NB4 (cell line): ENCODE measurements around the gene WDR45.
A peak's percentile ranks its signal among the peaks of the same experiment; 100 is the strongest.

Source experiments
- DNase-seq: peaks from one replicate; pipeline ENCODE4 v3.0.0; 2010; ENCODE audit warnings: low read depth
- H3K4me3 ChIP-seq: one replicate; pipeline ENCODE4 v1.5.1; 2011; ENCODE audit warnings: mild to moderate bottlenecking, low read depth, low read length, moderate library complexity
- CTCF ChIP-seq: IDR thresholded peaks from one replicate; pipeline ENCODE4 v1.5.1; 2012; ENCODE audit warnings: low read depth, low read length
- MAX ChIP-seq: IDR thresholded peaks from 2 replicates; pipeline ENCODE4 v1.6.1; 2011; ENCODE audit warnings: low read depth, low read length
- MYC ChIP-seq: IDR thresholded peaks from 2 replicates; pipeline ENCODE4 v1.6.1; 2011; ENCODE audit warnings: low read depth, low read length
- POLR2A ChIP-seq: IDR thresholded peaks from 2 replicates; pipeline ENCODE4 v1.6.1; 2011; ENCODE audit warnings: mild to moderate bottlenecking; ENCODE audit not compliant: insufficient read length; ENCODE audit errors: extremely low read depth

Gene WDR45

GRCh38 chrX:49116716-49117115 lies 37.0 kb upstream of the WDR45 start:
- TF ChIP-seq MYC = no peak
- TF ChIP-seq POLR2A = no peak
- no peak for TF ChIP-seq MAX
- TF ChIP-seq CTCF = no peak
- DNase-seq = no peak
- H3K4me3 ChIP-seq = no peak overlapping the region

GRCh38 chrX:49116076-49116475 lies 36.4 kb upstream of the WDR45 start:
- no peak overlapping the region for H3K4me3 ChIP-seq
- TF ChIP-seq CTCF = no peak
- TF ChIP-seq MAX = no peak
- TF ChIP-seq POLR2A = no peak
- no peak for DNase-seq

GRCh38 chrX:49111791-49112190 lies 32.1 kb upstream of the WDR45 start:
- no peak for TF ChIP-seq POLR2A
- no peak for TF ChIP-seq CTCF
- TF ChIP-seq MYC = no peak
- no peak for DNase-seq
- no peak overlapping the region for H3K4me3 ChIP-seq

- DNase-seq = no peak
- TF ChIP-seq MYC (no peak), MAX (no peak), CTCF (no peak), POLR2A (no peak)
- no peak overlapping the region for H3K4me3 ChIP-seq
Observed at GRCh38 chrX:49110417-49110816, 30.7 kb upstream of the WDR45 start.

GRCh38 chrX:49108641-49109040 lies 29.0 kb upstream of the WDR45 start:
- no peak for DNase-seq
- TF ChIP-seq MYC (no peak), MAX (no peak), CTCF (no peak), POLR2A (no peak)
- H3K4me3 ChIP-seq = no peak overlapping the region

GRCh38 chrX:49106930-49107329 lies 27.2 kb upstream of the WDR45 start:
- H3K4me3 ChIP-seq = no peak overlapping the region
- TF ChIP-seq CTCF (no peak), MYC (no peak), MAX (no peak), POLR2A (no peak)
- DNase-seq = peak; percentile 52
